Measurements from ENCODE around the gene VPS39.

VPS39 gene

GRCh38 chr15:42158941-42159340 lies 49.2 kb downstream of the VPS39 start:
- DNase-seq (ENCODE audit: low spot score), result no peak

DNA sequence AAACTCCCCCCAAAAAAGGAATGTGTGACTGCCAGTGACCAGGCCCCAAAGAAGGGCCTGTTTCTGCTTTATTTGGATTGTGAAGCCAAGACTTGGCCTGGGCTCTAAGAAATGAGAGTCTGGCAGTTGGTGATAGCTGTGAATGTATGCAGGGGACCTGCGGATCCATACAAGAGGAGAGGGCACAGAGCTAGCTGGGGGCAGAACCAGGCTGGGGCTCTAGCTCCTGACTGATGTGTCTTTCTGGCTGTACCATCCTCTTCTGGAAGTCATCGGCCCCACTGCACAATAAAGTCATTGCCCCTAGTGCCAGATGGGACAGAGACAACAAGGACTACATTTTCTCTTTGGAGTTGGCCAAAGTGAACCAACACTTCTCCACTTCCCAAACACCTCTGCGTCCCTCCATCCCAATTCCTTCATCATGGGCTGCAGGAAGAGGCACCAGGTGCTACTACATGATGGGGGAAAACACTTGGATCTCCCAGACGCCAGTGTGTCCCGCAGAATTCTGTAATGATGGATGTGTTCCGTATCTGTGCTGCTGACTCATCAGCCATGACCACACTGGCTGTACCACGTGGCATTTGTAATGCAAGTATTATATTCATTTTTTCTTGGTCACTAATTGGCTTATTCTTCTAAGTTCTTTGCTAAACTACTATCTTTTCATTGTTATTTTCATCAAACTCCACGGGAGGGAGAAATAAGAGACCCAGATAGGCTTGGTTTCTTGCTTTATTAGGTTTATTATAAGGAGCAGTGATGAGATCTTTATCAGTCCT lies 49.9 kb downstream of the VPS39 start:
- DNase-seq (ENCODE audit: low spot score), result peak; percentile 88

DNA sequence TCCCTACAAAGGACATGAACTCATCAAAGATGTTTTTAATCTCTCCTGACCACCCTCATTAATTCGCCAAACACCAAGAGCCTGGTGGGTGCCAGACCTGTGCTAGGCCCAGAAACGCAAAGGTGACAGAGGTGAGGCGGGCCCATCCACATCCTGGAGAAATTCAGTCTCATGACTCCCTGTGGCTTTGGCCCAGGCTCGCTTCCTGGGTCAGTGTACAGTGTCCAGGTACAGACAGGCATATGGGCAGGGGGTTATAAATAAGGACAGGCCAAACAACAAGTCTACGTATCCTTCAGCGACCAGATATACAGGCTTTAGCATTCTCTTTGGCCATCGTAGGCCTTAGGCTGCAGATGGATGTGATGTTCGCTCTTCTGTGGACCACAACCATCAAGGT lies 50.7 kb downstream of the VPS39 start:
- no peak for DNase-seq (ENCODE audit: low spot score)

GRCh38 chr15:42156243-42156922 lies 51.7 kb downstream of the VPS39 start, which contains the start of gene PLA2G4F:
Gene PLA2G4F (minus strand): TSS chr15:42156636. CDS start chr15:42156549, 87 bp downstream.
- no peak for DNase-seq (ENCODE audit: low spot score)

DNA sequence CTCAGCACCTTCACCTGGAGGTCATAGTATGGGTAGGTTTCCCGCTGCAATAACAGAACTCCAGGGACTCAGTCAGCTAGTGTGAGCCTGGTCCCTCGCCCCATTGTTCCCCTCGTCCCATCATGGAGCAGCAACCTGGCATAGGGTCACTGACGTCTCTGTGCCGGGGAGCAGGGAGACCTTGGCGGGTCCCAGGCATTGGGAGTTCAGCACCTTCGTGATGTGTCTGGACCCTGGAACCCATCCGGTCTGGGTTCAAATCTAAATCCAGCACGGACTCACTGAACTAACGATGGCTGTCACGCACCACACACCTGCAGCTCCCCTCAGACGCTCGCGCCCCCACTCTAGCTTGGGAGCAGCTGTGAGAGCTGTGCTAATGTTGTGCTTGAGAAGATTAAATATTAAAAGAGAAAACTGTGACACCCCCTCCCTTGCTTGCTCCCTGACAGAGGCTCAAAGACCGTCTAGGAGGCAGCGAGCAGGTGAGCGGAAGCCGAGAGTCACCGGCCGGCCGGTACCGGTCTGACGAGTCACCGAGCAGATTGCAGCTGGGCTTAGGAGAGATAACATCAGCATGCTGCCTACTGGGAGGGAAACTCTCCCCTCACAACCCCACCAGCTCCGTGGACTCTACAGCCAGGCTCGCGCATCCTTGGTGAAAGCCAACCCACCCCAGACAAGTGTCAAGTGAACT lies 52.4 kb downstream of the VPS39 start:
- DNase-seq (ENCODE audit: low spot score), result no peak

DNA sequence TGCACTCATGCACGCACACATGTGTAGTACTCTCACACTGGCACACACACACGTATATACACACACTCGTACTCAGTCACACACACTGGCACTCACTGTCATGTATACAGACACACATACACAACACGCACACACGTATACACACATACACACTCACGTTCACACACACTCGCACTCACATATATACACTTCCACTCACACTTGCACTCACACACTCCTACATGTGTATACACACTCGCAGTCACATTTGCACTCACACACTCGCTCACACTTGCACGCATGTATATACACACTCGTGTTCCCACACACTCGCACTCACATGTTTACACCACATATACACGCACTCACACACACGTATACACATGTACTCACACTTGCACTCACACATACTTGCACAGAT lies 53.1 kb downstream of the VPS39 start:
- DNase-seq (ENCODE audit: low spot score), result no peak

DNA sequence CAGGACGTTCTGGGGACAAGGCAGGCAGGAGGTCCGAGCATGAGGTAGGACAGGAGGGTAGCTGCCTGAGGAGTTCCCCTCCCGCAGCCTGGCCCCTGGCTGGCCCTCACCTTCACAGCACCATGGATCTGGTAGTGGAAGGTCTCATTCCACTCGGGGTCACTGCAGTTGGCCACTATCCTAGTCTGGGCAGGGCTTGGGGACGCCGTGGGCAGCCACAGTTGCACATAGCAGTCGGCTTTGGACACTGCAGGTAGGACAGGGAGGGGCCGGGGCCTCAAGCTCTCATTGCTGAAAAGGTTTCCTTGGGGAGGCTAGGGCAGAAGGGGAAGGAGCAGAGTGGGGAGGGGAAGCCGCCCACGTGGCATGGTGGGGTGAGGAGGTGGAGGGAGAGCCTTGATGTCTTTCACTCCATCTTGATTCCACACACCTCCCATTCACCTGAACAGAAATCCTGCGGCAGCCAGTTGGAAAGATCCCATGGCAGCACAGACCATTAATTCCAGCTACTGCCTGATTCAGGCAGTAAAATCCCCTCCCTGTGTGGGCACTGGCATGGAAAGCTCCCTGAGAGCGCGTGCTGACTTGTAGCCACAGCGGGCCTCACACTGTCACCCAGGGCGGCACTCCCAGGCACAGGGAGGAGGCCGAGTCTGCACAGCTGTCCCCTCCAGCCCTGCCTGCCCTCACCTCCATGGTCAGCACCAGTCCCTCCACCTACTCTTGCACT lies 53.7 kb downstream of the VPS39 start:
- no peak for DNase-seq (ENCODE audit: low spot score)

DNA sequence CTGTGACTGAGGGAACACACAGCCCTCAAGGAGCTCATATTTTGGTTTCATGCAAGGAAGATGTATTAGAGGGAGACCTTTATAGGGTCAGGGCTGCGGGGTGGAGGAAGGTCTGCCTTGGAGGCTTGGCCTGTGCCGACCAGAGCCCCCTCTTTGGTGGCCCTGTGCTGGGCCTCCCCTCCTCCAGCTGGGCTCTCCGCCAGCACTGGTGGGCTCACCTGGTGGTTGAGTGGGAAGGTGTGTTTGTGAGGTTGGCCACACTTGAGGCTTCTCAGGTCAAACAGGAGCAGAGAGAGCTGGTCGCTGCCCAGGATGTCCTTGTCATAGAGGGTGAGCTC lies 54.3 kb downstream of the VPS39 start:
- DNase-seq (ENCODE audit: low spot score), result no peak

DNA sequence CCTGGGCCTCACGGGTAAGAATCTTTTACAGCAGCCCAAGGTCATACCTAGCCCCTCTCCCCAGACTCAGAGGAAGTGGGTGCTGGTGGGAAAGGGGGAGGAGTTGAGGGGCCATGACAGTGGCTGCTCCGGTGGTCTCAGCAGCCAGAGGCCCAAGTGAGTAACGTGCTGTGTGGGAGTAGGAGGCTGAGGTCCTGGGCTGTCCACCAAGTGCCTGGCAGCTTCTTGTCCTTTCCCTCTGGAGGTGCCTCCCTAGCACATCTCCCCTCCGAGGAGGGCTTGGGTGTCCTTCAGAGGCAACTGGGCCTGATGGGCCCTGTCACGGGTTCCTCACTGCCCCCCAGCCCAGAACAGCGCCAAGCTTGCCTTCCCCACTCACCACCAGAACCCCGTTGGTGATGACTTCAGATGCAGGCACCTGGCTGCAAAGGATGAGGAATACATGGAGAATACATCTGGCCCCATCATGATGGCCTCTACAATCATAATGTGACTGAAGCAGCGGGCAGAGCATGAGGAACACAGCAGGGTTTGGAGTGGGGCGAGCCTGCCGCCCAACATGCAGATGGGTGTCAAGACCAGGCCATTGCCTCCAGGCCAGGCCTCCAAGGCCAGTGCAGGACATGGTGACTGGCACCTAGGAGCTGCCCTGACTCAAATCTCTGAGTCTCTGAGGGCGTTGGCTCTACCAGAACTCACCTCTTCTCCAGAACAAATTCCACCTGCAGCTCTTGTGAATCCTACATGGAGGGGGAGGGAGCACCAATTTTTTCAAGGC lies 55.0 kb downstream of the VPS39 start:
- DNase-seq (ENCODE audit: low spot score), result no peak

GRCh38 chr15:42152196-42152920 lies 55.7 kb downstream of the VPS39 start:
- DNase-seq (ENCODE audit: low spot score), result no peak

DNA sequence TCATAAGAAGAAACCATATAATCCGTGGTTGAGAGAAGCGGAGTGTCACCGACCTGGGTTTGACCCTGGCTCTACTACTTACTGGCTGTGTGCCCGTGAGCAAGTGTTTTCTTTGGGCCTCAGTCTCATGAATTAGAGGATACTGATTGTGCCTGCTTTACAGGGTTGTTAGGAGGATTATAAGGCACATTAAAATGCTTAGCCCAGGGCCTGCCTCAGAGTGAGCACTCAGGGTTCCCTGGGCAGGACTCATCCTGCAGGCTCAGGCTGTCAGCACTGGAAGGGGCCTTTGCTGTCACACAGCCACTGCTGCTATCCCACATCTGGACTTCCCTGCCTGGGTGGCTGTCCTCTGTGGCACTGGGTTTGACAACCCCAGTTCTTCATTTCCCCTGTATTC lies 56.4 kb downstream of the VPS39 start:
- no peak for DNase-seq (ENCODE audit: low spot score)

GRCh38 chr15:42151141-42151561 lies 57.0 kb downstream of the VPS39 start:
- no peak for DNase-seq (ENCODE audit: low spot score)

DNA sequence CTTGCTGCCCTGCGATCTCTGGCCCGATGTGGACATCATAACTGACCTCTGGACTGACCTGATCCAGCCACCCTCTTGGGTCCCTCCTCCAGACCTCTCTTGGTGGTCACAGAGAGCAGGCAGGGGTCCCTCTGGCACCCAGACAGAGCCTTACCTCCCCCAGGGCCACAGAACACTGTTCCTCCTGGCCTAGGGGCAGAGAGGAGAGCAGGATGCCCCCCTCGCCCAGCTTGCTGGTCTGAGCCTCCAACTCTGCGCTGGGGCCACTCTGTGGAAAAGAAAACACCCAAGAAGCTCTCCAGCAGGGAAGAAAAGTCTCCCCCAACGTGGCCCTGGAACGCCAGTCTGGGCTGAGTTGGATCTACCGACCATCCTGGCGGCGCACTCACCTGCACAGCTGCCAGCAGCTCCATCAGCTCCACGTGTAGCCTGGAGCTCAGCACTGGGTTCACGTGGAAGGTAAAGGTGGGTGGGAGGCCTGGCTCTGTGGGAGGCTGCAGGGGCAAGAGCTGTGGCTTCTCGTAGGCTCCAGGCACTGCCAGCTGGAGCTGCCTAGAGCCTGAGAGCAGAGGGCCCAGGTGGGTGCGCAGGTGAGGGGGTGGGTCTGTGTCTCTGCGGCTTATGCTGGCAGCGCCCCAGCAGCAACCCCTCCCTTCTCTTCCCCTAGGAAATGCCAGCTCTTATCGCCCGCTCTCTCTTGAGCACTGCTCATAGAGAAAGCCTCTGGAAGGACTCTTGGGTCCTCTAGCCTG lies 57.7 kb downstream of the VPS39 start:
- no peak for DNase-seq (ENCODE audit: low spot score)

DNA sequence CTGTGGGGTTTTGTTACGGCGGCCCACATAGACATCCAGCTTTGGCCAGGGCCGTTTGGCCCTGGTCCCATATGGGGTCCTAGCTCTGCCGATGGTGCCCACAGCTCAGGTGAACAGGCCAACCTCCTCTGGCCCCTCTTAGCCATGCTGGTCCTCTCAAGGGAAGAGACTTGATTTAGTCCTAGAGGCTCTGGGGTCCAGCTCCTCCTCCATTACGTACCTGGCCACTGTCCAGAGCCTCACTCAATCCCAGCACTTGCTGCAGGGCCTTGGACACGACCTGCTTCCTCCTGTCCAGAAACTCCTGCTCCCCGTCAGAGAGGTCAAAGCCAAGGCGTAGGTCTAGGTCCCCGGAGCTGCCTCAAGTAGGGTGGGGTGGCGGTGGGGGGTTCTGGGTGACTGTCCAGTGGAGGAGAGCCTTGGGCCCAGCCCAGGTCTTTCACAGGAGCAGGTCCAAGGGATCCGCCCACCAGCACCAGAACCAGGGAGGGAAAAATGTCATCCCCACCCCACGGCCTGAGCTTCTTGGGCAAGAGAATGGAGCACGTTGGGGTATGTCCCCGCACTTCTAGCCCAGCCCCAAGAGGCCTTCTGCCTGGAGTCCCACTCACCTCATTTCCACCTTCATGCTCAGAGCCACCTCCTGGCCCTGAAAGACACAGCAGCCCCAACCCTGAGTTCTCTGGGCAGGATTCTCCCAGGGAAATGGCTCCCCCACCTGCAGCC lies 58.4 kb downstream of the VPS39 start:
- DNase-seq (ENCODE audit: low spot score), result no peak

DNA sequence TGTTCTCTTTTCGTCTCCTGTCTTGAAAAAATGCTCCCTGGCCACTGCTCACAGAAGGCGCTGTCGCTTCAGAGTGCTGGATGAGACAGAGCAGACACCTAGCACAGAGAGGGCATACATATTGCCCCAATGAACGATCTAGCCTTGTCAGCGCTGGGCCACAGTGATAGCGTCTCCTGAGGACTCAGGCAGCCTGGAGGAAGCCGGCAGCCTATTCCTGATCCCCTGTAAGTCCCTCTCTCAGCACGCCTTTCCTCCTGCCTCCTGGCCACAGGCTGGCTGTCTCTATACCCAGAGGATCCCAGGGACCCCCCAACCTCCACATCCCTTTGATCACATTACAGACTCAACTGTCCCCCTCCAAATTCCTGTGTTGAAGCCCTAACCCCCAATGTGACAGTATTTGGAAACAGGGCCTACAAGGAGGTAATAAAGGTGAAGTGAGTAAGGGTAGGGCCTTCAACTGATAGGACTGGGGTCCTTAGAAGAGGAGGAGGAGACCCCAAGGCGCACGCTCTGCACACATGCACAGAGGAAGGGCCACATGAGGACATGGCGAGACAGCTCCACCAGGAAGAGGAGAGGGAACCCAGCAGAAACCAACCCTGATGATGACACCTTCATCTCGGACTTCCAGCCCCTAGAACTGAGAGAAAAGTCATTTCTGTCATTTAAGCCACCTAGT lies 59.2 kb downstream of the VPS39 start:
- DNase-seq (ENCODE audit: low spot score), result no peak

- no peak for DNase-seq (ENCODE audit: low spot score)
Measured at GRCh38 chr15:42147431-42147735, 60.7 kb downstream of the VPS39 start.

DNA sequence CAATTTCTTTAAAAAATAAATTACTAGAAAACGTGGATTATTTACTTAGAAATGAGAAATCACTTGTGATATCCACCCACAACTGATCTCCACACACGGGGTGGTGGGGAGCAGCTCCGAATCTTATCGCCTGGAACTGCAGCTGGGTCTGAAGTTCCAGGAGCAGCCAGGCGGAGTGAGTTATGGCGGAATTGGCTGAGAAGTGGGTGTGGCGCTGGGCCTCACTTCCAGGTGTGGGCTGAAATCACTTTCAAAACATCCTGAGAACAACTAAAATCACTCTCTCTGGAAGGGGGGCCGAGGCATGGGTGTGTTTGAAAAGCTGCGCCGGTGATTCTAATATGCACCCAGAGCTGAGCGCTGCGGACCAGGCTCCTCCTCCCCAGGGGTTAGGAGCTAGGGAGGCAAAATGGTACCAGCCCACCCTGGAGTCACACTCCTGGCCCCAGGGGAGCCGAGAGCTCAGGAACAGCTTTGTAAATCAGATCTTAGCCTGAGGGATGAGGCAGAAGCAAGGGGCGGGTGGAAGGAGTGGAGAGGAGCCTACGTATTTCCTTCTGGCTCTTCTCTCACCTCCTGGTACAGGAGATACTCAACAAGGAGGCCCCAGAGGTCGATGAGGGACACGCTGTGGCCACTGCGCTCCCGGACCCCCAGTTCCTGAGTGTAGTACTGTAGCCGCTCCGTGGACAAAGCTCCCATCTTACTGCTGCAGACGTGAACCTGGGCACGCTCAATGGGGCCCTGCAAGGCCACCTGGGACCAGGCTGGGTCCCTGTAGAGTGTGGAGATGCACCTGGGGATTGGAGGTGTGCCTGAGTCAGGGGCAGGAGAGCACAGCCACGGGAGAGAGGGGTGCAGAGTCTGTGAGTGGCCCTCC lies 61.3 kb downstream of the VPS39 start:
- DNase-seq (ENCODE audit: low spot score), result no peak
